Nephron (organoid): Measurements from ENCODE around the gene TPH2.

Experiments used
- H3K27ac Mint-ChIP-seq, 3 experiments: 2 replicates each; pipeline ENCODE4 v1.8.0; 2020; ENCODE audit warnings: mixed read lengths in 3 of 3, mild to moderate bottlenecking in 2 of 3, moderate library complexity in 1 of 3
- H3K27me3 Mint-ChIP-seq: 2 replicates; pipeline ENCODE4 v1.8.0; 2021; ENCODE audit warnings: low read depth, mild to moderate bottlenecking, moderate library complexity, mixed read lengths
- H3K36me3 Mint-ChIP-seq: 2 replicates; pipeline ENCODE4 v1.8.0; 2020; ENCODE audit warnings: low read depth, mixed read lengths
- H3K4me1 Mint-ChIP-seq: 2 replicates; pipeline ENCODE4 v1.8.0; 2020; ENCODE audit warnings: mixed read lengths
- H3K4me3 Mint-ChIP-seq, 3 experiments: 2 replicates each; pipeline ENCODE4 v1.8.0; 2020; ENCODE audit warnings: mild to moderate bottlenecking in 3 of 3, mixed read lengths in 3 of 3, moderate library complexity in 2 of 3
- H3K9me3 Mint-ChIP-seq: 2 replicates; pipeline ENCODE4 v1.8.0; 2020; ENCODE audit warnings: mixed read lengths
- TF ChIP-seq, protein P1 (sequence below), 3 experiments: fragments of 200-600 bp; sonication (generic); IDR thresholded peaks; one replicate each; pipeline ENCODE4 v1.5.0; 2021; ENCODE audit warnings: antibody characterized with exemption in 3 of 3; ENCODE audit not compliant: unreplicated experiment in 3 of 3

Gene TPH2

DNA sequence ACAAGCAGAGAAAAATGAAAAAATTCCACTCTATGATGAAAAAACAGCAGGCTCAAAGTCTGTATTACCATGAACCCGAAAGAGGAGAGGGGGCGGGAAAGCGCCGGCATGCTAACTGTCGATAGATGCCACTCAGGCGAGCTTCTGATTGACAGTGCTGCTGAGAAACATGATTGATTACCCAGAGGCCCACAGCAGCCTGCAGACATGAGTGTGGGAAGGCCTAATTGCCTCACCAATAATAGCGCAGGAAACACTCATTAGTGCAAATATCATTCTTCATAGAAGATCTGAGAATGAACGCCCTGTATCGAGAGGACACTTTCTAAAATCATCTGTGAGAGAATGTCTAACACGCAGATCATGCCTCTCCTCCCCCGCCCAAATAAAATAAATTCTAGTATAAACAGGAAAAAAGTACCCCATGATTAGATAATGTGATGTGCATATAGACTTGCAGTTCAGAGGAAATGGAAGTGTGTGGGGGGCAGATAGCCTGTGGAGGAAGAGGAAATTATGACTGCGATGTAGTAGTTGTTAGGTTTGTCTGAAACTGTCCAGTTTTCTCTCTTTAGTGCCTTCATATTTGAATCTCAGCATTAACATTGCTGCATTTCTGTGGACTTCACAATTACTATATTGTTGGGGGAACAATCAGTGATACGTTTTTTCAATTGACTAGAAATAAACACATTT is 15.6 kb downstream of the TPH2 start:
- H3K4me3 Mint-ChIP-seq: no peak overlapping the region
- H3K36me3 Mint-ChIP-seq: no peaks in the 10 kb centered on the region
- H3K4me1 Mint-ChIP-seq: no peaks in the 10 kb centered on the region
- TF ChIP-seq, protein P1, sequence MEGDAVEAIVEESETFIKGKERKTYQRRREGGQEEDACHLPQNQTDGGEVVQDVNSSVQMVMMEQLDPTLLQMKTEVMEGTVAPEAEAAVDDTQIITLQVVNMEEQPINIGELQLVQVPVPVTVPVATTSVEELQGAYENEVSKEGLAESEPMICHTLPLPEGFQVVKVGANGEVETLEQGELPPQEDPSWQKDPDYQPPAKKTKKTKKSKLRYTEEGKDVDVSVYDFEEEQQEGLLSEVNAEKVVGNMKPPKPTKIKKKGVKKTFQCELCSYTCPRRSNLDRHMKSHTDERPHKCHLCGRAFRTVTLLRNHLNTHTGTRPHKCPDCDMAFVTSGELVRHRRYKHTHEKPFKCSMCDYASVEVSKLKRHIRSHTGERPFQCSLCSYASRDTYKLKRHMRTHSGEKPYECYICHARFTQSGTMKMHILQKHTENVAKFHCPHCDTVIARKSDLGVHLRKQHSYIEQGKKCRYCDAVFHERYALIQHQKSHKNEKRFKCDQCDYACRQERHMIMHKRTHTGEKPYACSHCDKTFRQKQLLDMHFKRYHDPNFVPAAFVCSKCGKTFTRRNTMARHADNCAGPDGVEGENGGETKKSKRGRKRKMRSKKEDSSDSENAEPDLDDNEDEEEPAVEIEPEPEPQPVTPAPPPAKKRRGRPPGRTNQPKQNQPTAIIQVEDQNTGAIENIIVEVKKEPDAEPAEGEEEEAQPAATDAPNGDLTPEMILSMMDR (IDR thresholded peaks at IDR 0.05; ENCODE audit: unreplicated experiment in 3 of 3): no peak
- no peak overlapping the region for H3K27ac Mint-ChIP-seq
- no peaks in the 10 kb centered on the region for H3K27me3 Mint-ChIP-seq
- H3K9me3 Mint-ChIP-seq: no peaks in the 10 kb centered on the region

DNA sequence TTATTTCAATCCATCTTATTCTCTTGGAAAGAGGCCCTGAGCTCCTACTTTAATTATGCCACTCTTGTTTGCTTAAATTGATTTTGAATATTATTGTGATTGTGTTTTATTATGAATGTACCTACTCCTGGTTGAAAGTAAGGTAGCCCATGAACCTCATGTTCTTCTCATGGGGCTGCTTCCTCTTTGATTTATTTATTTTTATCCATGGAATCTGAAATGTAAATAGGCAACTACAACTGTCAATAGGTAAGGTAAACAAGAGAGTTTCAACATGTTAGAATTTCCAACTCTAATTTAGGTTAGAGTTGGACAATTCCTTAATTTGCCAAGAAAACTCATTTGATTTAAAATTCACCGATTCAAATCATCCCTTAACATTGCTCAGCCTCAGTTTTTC is 16.2 kb downstream of the TPH2 start:
- H3K4me3 Mint-ChIP-seq: no peak overlapping the region
- TF ChIP-seq, protein P1 (IDR thresholded peaks at IDR 0.05; ENCODE audit: unreplicated experiment in 3 of 3): no peak
- H3K9me3 Mint-ChIP-seq: no peaks in the 10 kb centered on the region
- H3K27me3 Mint-ChIP-seq: no peaks in the 10 kb centered on the region
- H3K4me1 Mint-ChIP-seq: no peaks in the 10 kb centered on the region
- H3K36me3 Mint-ChIP-seq: no peaks in the 10 kb centered on the region
- no peak overlapping the region for H3K27ac Mint-ChIP-seq

DNA sequence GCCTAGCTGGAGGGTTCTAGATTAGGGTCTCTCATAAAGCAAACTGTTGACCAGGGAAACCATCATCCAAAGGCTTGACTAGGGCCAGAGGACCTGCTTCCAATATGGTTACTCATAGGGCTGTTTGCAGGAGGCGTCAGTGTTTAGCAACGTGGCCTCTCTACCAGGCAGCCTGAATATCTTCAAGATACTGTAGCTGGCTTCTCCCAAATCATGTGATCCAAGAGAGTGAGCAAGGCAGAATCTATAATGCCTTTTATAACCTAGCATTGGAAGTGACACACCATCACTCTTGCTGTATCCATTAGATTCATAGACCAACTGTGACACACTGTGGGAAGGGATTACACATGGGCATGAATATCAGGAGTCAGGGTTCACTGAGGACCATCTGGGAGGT is 17.3 kb downstream of the TPH2 start:
- Mint-ChIP-seq H3K4me1 (no peaks in the 10 kb centered on the region), H3K27ac (no peak overlapping the region), H3K4me3 (no peak overlapping the region), H3K36me3 (no peaks in the 10 kb centered on the region), H3K27me3 (no peaks in the 10 kb centered on the region), H3K9me3 (no peaks in the 10 kb centered on the region)
- TF ChIP-seq, protein P1 (IDR thresholded peaks at IDR 0.05; ENCODE audit: unreplicated experiment in 3 of 3): no peak

DNA sequence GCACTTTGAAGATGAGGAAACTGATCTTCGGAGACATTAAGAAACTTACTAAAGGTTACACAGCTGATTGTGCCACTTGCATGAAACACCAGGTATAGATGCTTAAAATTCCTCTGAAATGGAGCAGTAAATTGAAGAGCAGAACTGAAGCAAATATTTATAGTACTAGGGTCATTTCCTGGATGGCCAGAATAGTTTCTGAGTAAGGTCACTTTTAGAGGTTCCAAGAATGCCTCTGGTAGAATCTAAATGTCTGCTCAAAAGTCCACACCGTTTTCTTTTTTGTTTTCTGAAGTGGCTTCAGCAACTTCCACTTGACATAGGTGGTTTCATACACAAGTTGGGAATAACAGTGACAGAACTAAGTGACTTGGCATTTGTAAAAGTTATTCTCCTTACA is 19.4 kb downstream of the TPH2 start:
- no peaks in the 10 kb centered on the region for H3K4me1 Mint-ChIP-seq
- H3K27ac Mint-ChIP-seq: no peak overlapping the region
- H3K9me3 Mint-ChIP-seq: no peaks in the 10 kb centered on the region

DNA sequence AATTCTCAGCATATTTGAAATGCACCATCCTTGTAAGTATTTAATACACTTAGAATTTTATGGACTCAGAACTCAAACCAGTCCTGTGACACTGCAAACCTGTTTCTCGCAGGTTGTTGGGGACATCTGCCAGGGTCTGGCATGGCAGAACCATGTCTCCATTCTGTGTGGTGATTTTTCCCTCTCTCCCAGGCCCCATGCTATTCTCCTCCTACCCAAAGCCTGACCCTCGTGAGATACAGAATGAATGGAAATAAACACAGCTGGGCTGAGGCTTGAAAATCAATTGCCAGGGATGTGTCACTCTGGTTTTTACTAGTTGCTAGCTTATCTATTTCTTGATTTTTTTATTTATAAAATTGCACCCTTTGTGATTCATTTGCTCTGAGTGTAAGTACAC is 19.8 kb downstream of the TPH2 start:
- TF ChIP-seq, protein P1 (IDR thresholded peaks at IDR 0.05; ENCODE audit: unreplicated experiment in 3 of 3): no peak
- Mint-ChIP-seq H3K36me3 (no peaks in the 10 kb centered on the region), H3K9me3 (no peaks in the 10 kb centered on the region), H3K27me3 (no peaks in the 10 kb centered on the region), H3K4me1 (no peaks in the 10 kb centered on the region), H3K27ac (no peak overlapping the region), H3K4me3 (no peak overlapping the region)

More for the DNA sequence above, 19.4 kb downstream of the TPH2 start:
- no peaks in the 10 kb centered on the region for H3K27me3 Mint-ChIP-seq
- no peaks in the 10 kb centered on the region for H3K36me3 Mint-ChIP-seq
- TF ChIP-seq, protein P1 (IDR thresholded peaks at IDR 0.05; ENCODE audit: unreplicated experiment in 3 of 3): no peak
- no peak overlapping the region for H3K4me3 Mint-ChIP-seq

DNA sequence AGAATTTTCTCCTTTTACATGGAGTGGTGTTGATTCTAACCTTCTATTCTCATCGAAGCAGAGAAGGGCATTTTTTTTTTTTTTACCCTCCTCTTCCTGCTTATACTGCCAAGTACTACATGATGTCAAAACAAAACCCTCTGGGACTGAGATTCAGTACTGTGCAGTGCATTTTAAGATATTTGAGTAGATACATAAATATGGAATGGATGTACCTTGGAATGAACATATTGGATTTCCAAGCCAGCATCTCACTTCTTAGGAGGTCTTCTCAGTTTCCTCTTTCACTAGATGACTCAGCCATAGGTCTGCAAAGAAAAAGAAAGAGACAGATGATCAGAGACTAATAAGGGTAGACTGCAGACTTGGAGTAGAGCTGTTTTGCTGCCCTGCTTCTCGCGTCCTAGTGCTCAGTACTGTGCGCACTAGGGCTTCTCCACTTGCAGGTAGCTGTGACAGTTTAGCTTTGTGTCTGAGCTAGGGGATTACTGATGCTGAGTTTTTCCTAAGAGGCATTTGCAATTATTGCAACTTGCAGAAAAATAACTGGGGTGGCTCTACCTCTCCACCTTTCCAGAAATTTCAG is 20.4 kb downstream of the TPH2 start:
- TF ChIP-seq, protein P1 (IDR thresholded peaks at IDR 0.05; ENCODE audit: unreplicated experiment in 3 of 3): no peak
- Mint-ChIP-seq H3K4me3 (no peak overlapping the region), H3K27ac (no peak overlapping the region), H3K4me1 (no peaks in the 10 kb centered on the region), H3K9me3 (no peaks in the 10 kb centered on the region), H3K27me3 (no peaks in the 10 kb centered on the region), H3K36me3 (no peaks in the 10 kb centered on the region)
